Measurements from ENCODE around the gene DOHH.
A peak's percentile ranks its signal among the peaks of the same experiment; 100 is the strongest.

DOHH gene

GRCh38 chr19:3518659-3519058, 18.2 kb upstream of the DOHH start:
- Histone ChIP-seq H3K27me3 (ENCODE audit: insufficient read depth, low read length) (no peaks in the 10 kb centered on the region), H3K9me3 (ENCODE audit: low read length) (no peaks in the 10 kb centered on the region), H4K20me1 (ENCODE audit: insufficient read depth, low read length) (no peaks in the 10 kb centered on the region), H2AFZ (ENCODE audit: low read length) (no peak overlapping the region), H3K4me1 (ENCODE audit: insufficient read depth, low read length, severe bottlenecking) (peaks cover 17% of the 10 kb centered on the region), H3K4me3 (ENCODE audit: low read depth, low read length, poor library complexity, severe bottlenecking) (no peak overlapping the region), H3K9me2 (ENCODE audit: low read depth, low read length) (no peaks in the 10 kb centered on the region), H3K27ac (ENCODE audit: low read depth, low read length, poor library complexity, severe bottlenecking) (peak overlapping the region; percentile 14), H3F3A (ENCODE audit: insufficient read depth, low read length) (no peaks in the 10 kb centered on the region), H3K79me2 (ENCODE audit: insufficient read depth, low read length) (no peaks in the 10 kb centered on the region), H3K36me3 (ENCODE audit: insufficient read depth, low read length) (peaks cover 25% of the 10 kb centered on the region; the same call in 1 of the 2 replicates), H3K4me2 (ENCODE audit: low read length) (no peak overlapping the region), H3K9ac (ENCODE audit: low read length) (no peak overlapping the region)
- TF ChIP-seq CTCF (IDR thresholded peaks at IDR 0.05; ENCODE audit: low read length) (no peak), EZH2 (IDR thresholded peaks at IDR 0.05; ENCODE audit: borderline replicate concordance, low read length) (no peak)

GRCh38 chr19:3518255-3518654, 17.8 kb upstream of the DOHH start:
- no peak for TF ChIP-seq EZH2 (IDR thresholded peaks at IDR 0.05; ENCODE audit: borderline replicate concordance, low read length)
- no peak for TF ChIP-seq CTCF (IDR thresholded peaks at IDR 0.05; ENCODE audit: low read length)
- Histone ChIP-seq H2AFZ (ENCODE audit: low read length) (no peak overlapping the region), H3K36me3 (ENCODE audit: insufficient read depth, low read length) (peaks cover 25% of the 10 kb centered on the region; the same call in 1 of the 2 replicates), H3K9me3 (ENCODE audit: low read length) (no peaks in the 10 kb centered on the region), H3K27ac (ENCODE audit: low read depth, low read length, poor library complexity, severe bottlenecking) (peak overlapping the region; percentile 14), H3K79me2 (ENCODE audit: insufficient read depth, low read length) (no peaks in the 10 kb centered on the region), H3F3A (ENCODE audit: insufficient read depth, low read length) (no peaks in the 10 kb centered on the region), H3K4me1 (ENCODE audit: insufficient read depth, low read length, severe bottlenecking) (peaks cover 17% of the 10 kb centered on the region), H3K9me2 (ENCODE audit: low read depth, low read length) (no peaks in the 10 kb centered on the region), H3K4me2 (ENCODE audit: low read length) (no peak overlapping the region), H3K27me3 (ENCODE audit: insufficient read depth, low read length) (no peaks in the 10 kb centered on the region), H4K20me1 (ENCODE audit: insufficient read depth, low read length) (no peaks in the 10 kb centered on the region), H3K4me3 (ENCODE audit: low read depth, low read length, poor library complexity, severe bottlenecking) (no peak overlapping the region), H3K9ac (ENCODE audit: low read length) (no peak overlapping the region)

GRCh38 chr19:3517638-3518037, 17.2 kb upstream of the DOHH start:
- no peaks in the 10 kb centered on the region for H3K9me2 ChIP-seq (ENCODE audit: low read depth, low read length)
- H4K20me1 ChIP-seq (ENCODE audit: insufficient read depth, low read length), result no peaks in the 10 kb centered on the region

GRCh38 chr19:3516675-3517207, 16.3 kb upstream of the DOHH start:
- H3K4me3 ChIP-seq (ENCODE audit: low read depth, low read length, poor library complexity, severe bottlenecking), result no peak overlapping the region
- no peaks in the 10 kb centered on the region for H3K9me2 ChIP-seq (ENCODE audit: low read depth, low read length)
- H2AFZ ChIP-seq (ENCODE audit: low read length), result no peak overlapping the region
- H3K27me3 ChIP-seq (ENCODE audit: insufficient read depth, low read length), result no peaks in the 10 kb centered on the region
- no peaks in the 10 kb centered on the region for H4K20me1 ChIP-seq (ENCODE audit: insufficient read depth, low read length)
- no peak overlapping the region; the same call in 1 of the 2 replicates for H3K9ac ChIP-seq (ENCODE audit: low read length)
- peaks cover 17% of the 10 kb centered on the region; the same call in 1 of the 2 replicates for H3K36me3 ChIP-seq (ENCODE audit: insufficient read depth, low read length)
- H3K4me2 ChIP-seq (ENCODE audit: low read length), result peak overlapping the region; percentile 33; the same call in 1 of the 2 replicates
- H3F3A ChIP-seq (ENCODE audit: insufficient read depth, low read length), result no peaks in the 10 kb centered on the region
- H3K4me1 ChIP-seq (ENCODE audit: insufficient read depth, low read length, severe bottlenecking), result peaks cover 17% of the 10 kb centered on the region
- H3K9me3 ChIP-seq (ENCODE audit: low read length), result no peaks in the 10 kb centered on the region
- H3K27ac ChIP-seq (ENCODE audit: low read depth, low read length, poor library complexity, severe bottlenecking), result peak overlapping the region; percentile 92
- H3K79me2 ChIP-seq (ENCODE audit: insufficient read depth, low read length), result no peaks in the 10 kb centered on the region
- TF ChIP-seq EZH2 (IDR thresholded peaks at IDR 0.05; ENCODE audit: borderline replicate concordance, low read length), result no peak
- no peak for TF ChIP-seq CTCF (IDR thresholded peaks at IDR 0.05; ENCODE audit: low read length)

More at GRCh38 chr19:3517638-3518037, 17.2 kb upstream of the DOHH start:
- no peak overlapping the region for H3K9ac ChIP-seq (ENCODE audit: low read length)
- peaks cover 20% of the 10 kb centered on the region; the same call in 1 of the 2 replicates for H3K36me3 ChIP-seq (ENCODE audit: insufficient read depth, low read length)
- H3K27ac ChIP-seq (ENCODE audit: low read depth, low read length, poor library complexity, severe bottlenecking), result peak overlapping the region; percentile 92
- no peaks in the 10 kb centered on the region for H3F3A ChIP-seq (ENCODE audit: insufficient read depth, low read length)
- no peaks in the 10 kb centered on the region for H3K9me3 ChIP-seq (ENCODE audit: low read length)
- H3K4me3 ChIP-seq (ENCODE audit: low read depth, low read length, poor library complexity, severe bottlenecking), result no peak overlapping the region
- H3K4me1 ChIP-seq (ENCODE audit: insufficient read depth, low read length, severe bottlenecking), result peaks cover 17% of the 10 kb centered on the region
- no peaks in the 10 kb centered on the region for H3K79me2 ChIP-seq (ENCODE audit: insufficient read depth, low read length)
- no peak overlapping the region for H2AFZ ChIP-seq (ENCODE audit: low read length)
- H3K27me3 ChIP-seq (ENCODE audit: insufficient read depth, low read length), result no peaks in the 10 kb centered on the region
- TF ChIP-seq EZH2 (IDR thresholded peaks at IDR 0.05; ENCODE audit: borderline replicate concordance, low read length), result no peak
- no peak overlapping the region for H3K4me2 ChIP-seq (ENCODE audit: low read length)
